HCT116 (cell line): Measurements from ENCODE around the gene EPHA3.

Experiments used
- ZBTB33 ChIP-seq: IDR thresholded peaks from 2 replicates; pipeline ENCODE4 v1.6.1; 2011; ENCODE audit warnings: mild to moderate bottlenecking, low read length, moderate library complexity; ENCODE audit not compliant: insufficient replicate concordance; ENCODE audit errors: extremely low read depth
- TF ChIP-seq, protein P1 (sequence below), 3 experiments: fragments of 200-600 bp in 1 of 3; sonication (generic) in 1 of 3; IDR thresholded peaks in 2 of 3; conservative IDR thresholded peaks in 1 of 3; 2 replicates each; pipeline ENCODE4 v1.5.1; 2012 to 2017; ENCODE audit warnings: low read depth in 2 of 3, low read length in 2 of 3, antibody characterized with exemption in 1 of 3, borderline replicate concordance in 1 of 3, control low read depth in 1 of 3, mild to moderate bottlenecking in 1 of 3, mixed read lengths in 1 of 3, mixed run types in 1 of 3, moderate library complexity in 1 of 3; ENCODE audit not compliant: insufficient read depth in 1 of 3
- TF ChIP-seq, protein P2 (sequence below): IDR thresholded peaks from 2 replicates; pipeline ENCODE4 v1.6.1; 2012

DNA sequence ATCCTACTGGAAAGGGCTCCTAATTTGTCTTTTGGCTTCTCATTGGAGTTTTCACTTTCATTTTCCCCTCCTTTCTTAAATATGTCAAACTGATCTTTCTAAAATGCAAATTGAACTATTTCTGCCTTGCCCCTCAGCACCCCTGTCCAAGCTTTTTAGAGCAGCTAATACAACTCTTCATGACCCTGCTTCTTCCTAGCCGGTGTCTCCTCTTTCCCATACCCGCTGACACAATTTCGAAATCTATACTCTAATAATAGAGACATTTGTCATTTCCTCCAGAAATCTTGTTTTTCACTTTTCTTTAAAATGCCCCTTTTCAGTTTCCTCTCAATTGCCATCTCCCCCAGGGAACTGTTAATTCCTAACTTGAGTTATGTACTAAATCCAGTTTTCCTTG is 2.9 kb upstream of the EPHA3 start:
- TF ChIP-seq, protein P1, sequence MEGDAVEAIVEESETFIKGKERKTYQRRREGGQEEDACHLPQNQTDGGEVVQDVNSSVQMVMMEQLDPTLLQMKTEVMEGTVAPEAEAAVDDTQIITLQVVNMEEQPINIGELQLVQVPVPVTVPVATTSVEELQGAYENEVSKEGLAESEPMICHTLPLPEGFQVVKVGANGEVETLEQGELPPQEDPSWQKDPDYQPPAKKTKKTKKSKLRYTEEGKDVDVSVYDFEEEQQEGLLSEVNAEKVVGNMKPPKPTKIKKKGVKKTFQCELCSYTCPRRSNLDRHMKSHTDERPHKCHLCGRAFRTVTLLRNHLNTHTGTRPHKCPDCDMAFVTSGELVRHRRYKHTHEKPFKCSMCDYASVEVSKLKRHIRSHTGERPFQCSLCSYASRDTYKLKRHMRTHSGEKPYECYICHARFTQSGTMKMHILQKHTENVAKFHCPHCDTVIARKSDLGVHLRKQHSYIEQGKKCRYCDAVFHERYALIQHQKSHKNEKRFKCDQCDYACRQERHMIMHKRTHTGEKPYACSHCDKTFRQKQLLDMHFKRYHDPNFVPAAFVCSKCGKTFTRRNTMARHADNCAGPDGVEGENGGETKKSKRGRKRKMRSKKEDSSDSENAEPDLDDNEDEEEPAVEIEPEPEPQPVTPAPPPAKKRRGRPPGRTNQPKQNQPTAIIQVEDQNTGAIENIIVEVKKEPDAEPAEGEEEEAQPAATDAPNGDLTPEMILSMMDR (IDR thresholded peaks at IDR 0.05 in 2 of 3, conservative IDR thresholded peaks at IDR 0.05 in 1 of 3; ENCODE audit: borderline replicate concordance in 1 of 3, insufficient read depth in 1 of 3, low read depth in 2 of 3, low read length in 2 of 3) = no peak
- no peak for TF ChIP-seq ZBTB33
- TF ChIP-seq, protein P2, sequence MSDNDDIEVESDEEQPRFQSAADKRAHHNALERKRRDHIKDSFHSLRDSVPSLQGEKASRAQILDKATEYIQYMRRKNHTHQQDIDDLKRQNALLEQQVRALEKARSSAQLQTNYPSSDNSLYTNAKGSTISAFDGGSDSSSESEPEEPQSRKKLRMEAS = no peak
